Measurements from ENCODE around the gene MAU2.

DNA sequence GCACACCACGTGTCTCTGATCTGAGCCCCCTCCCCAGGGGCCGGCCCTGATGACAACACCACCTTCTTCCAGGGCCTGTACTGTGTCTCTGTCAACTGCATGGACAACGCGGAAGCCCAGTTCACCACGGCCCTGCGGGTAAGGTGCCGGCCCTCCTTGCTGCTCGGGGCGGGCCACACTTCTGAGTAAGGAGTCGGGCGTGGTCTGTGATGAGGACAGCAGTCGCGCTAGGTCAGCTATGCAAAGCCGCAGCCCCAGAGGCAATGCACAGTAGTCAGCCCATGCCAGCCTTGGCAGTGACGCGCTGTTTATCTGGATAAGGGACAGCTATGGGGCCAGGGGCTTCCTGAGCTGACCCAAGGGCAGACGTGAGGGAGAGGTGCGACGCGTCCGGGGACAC, 24.6 kb downstream of the MAU2 start:
- TF ChIP-seq GATA2 (IDR thresholded peaks at IDR 0.05; ENCODE audit: low read depth, low read length) = no peak
- TF ChIP-seq GATA3 (IDR thresholded peaks at IDR 0.05; ENCODE audit: low read depth, low read length) = no peak
